ENCODE data around the gene ITGA5.

The ITGA5 gene

DNA sequence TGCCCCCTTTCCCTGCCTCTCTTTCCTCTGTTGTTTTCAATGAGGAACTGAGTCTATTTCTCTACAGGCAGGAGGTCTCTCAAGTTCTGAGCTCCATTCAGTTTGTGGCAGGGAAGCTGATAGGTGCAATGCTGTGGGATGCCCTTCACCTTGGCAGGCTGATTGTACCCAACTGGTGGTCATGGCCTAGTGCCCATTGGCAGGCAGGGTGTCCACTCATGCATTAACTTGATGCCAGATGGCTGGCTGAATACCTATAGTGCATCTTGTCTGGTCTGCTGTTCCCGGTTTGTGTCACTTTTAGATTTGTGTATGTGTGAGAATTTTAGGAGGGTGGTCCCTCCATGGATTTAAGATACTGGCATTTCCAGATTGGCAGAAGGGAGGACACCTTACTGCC is 20.0 kb upstream of the ITGA5 start:
- no peak for TF ChIP-seq EZH2phosphoT487 (conservative IDR thresholded peaks at IDR 0.05; ENCODE audit: low read length)
- TF ChIP-seq, protein P1, sequence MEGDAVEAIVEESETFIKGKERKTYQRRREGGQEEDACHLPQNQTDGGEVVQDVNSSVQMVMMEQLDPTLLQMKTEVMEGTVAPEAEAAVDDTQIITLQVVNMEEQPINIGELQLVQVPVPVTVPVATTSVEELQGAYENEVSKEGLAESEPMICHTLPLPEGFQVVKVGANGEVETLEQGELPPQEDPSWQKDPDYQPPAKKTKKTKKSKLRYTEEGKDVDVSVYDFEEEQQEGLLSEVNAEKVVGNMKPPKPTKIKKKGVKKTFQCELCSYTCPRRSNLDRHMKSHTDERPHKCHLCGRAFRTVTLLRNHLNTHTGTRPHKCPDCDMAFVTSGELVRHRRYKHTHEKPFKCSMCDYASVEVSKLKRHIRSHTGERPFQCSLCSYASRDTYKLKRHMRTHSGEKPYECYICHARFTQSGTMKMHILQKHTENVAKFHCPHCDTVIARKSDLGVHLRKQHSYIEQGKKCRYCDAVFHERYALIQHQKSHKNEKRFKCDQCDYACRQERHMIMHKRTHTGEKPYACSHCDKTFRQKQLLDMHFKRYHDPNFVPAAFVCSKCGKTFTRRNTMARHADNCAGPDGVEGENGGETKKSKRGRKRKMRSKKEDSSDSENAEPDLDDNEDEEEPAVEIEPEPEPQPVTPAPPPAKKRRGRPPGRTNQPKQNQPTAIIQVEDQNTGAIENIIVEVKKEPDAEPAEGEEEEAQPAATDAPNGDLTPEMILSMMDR (IDR thresholded peaks at IDR 0.05; ENCODE audit: insufficient read depth, low read length, poor library complexity, severe bottlenecking), result no peak
- H3K36me3 ChIP-seq (ENCODE audit: low read length), result no peaks in the 10 kb centered on the region
- H4K20me1 ChIP-seq (ENCODE audit: low read depth, low read length), result no peaks in the 10 kb centered on the region
- no peaks in the 10 kb centered on the region for H3K27me3 ChIP-seq (ENCODE audit: low read length)
- no peaks in the 10 kb centered on the region for H3K79me2 ChIP-seq (ENCODE audit: insufficient read depth, low read length)
- H3K4me3 ChIP-seq (ENCODE audit: insufficient read depth, low read length, poor library complexity, severe bottlenecking), result no peak overlapping the region
- no peak overlapping the region for H2AFZ ChIP-seq (ENCODE audit: low read depth, low read length, severe bottlenecking)
- no peaks in the 10 kb centered on the region for H3K9me2 ChIP-seq (replicated peaks; ENCODE audit: insufficient read depth, low read length)
- no peaks in the 10 kb centered on the region for H3K9me3 ChIP-seq (ENCODE audit: insufficient read depth, low read length)
- no peaks in the 10 kb centered on the region for H3F3A ChIP-seq (ENCODE audit: insufficient read depth)
- H3K4me2 ChIP-seq (ENCODE audit: low read depth, low read length, poor library complexity, severe bottlenecking), result no peak overlapping the region
- H3K27ac ChIP-seq (ENCODE audit: low read depth, low read length), result no peak overlapping the region
- H3K9ac ChIP-seq (ENCODE audit: low read length), result no peak overlapping the region

- no peak overlapping the region for H3K4me3 ChIP-seq (ENCODE audit: insufficient read depth, low read length, poor library complexity, severe bottlenecking)
- H3K36me3 ChIP-seq (ENCODE audit: low read length), result no peaks in the 10 kb centered on the region
- no peaks in the 10 kb centered on the region for H4K20me1 ChIP-seq (ENCODE audit: low read depth, low read length)
- H3K27me3 ChIP-seq (ENCODE audit: low read length), result no peaks in the 10 kb centered on the region
- H3K27ac ChIP-seq (ENCODE audit: low read depth, low read length), result no peak overlapping the region
- no peaks in the 10 kb centered on the region for H3F3A ChIP-seq (ENCODE audit: insufficient read depth)
- no peak overlapping the region for H3K4me2 ChIP-seq (ENCODE audit: low read depth, low read length, poor library complexity, severe bottlenecking)
- H2AFZ ChIP-seq (ENCODE audit: low read depth, low read length, severe bottlenecking), result no peak overlapping the region
- H3K9ac ChIP-seq (ENCODE audit: low read length), result no peak overlapping the region
- TF ChIP-seq EZH2phosphoT487 (conservative IDR thresholded peaks at IDR 0.05; ENCODE audit: low read length), result no peak
- TF ChIP-seq, protein P1 (IDR thresholded peaks at IDR 0.05; ENCODE audit: insufficient read depth, low read length, poor library complexity, severe bottlenecking), result no peak
- H3K79me2 ChIP-seq (ENCODE audit: insufficient read depth, low read length), result no peaks in the 10 kb centered on the region
- no peaks in the 10 kb centered on the region for H3K9me3 ChIP-seq (ENCODE audit: insufficient read depth, low read length)
- H3K9me2 ChIP-seq (replicated peaks; ENCODE audit: insufficient read depth, low read length), result no peaks in the 10 kb centered on the region
Observed at GRCh38 chr12:54438517-54438916, 19.5 kb upstream of the ITGA5 start.

DNA sequence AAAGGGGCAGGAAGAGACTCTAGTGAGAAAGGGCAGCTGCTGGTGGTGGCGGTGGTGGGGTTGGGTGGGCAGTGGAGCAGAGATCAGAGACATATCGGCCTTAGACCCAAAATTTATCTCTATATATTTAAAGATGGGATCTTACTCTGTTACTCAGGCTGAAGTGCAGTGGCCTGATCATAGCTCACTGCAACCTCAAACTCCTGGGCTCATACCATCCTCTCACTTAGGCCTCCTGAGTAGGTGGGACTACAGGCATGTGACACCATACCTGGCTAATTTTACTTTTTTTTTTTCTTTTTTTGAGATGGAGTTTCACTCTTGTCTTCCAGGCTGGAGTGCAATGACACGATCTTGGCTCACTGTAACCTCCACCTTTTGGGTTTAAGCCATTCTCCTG is 18.6 kb upstream of the ITGA5 start:
- no peak overlapping the region for H3K4me3 ChIP-seq (ENCODE audit: insufficient read depth, low read length, poor library complexity, severe bottlenecking)
- H3K4me2 ChIP-seq (ENCODE audit: low read depth, low read length, poor library complexity, severe bottlenecking), result no peak overlapping the region
- no peaks in the 10 kb centered on the region for H3F3A ChIP-seq (ENCODE audit: insufficient read depth)
- no peaks in the 10 kb centered on the region for H3K9me3 ChIP-seq (ENCODE audit: insufficient read depth, low read length)
- no peaks in the 10 kb centered on the region for H3K79me2 ChIP-seq (ENCODE audit: insufficient read depth, low read length)
- no peaks in the 10 kb centered on the region for H3K9me2 ChIP-seq (replicated peaks; ENCODE audit: insufficient read depth, low read length)
- H3K27me3 ChIP-seq (ENCODE audit: low read length), result no peaks in the 10 kb centered on the region
- H3K36me3 ChIP-seq (ENCODE audit: low read length), result no peaks in the 10 kb centered on the region
- TF ChIP-seq, protein P1 (IDR thresholded peaks at IDR 0.05; ENCODE audit: insufficient read depth, low read length, poor library complexity, severe bottlenecking), result no peak
- no peak for TF ChIP-seq EZH2phosphoT487 (conservative IDR thresholded peaks at IDR 0.05; ENCODE audit: low read length)
- no peak overlapping the region for H3K27ac ChIP-seq (ENCODE audit: low read depth, low read length)
- H3K9ac ChIP-seq (ENCODE audit: low read length), result no peak overlapping the region
- no peak overlapping the region for H2AFZ ChIP-seq (ENCODE audit: low read depth, low read length, severe bottlenecking)
- H4K20me1 ChIP-seq (ENCODE audit: low read depth, low read length), result no peaks in the 10 kb centered on the region
